ENCODE measurements around the gene EDC4. TPM values are rescaled to one million over a fixed set of nuclear protein-coding genes. Genes with fewer than 3 reads are reported as not detected.

Gene EDC4
- total RNA-seq, 1 experiment from 2014 or later = 99.9 TPM

- peaks cover 31% of the 10 kb centered on the region for H3K4me1 ChIP-seq (ENCODE audit: insufficient read depth, low read length, poor library complexity, severe bottlenecking)
- ChIA-PET POLR2A (ENCODE audit: low non-redundant PET) (no interaction called here), CTCF (interaction anchor here (0.6 to 2.6 kb wide), 2 partner anchors 45 to 71 kb away, joined by 4 to 7 read pairs; partner anchors contain the start of gene NRN1L)
- peaks cover 15% of the 10 kb centered on the region for H3K36me3 ChIP-seq (ENCODE audit: insufficient read depth, low read length, poor library complexity, severe bottlenecking)
- BruUV-seq (replicated peaks) = no TSS peak
- no peak overlapping the region for H3K27ac ChIP-seq (ENCODE audit: low read depth, low read length, poor library complexity, severe bottlenecking)
- H3K4me3 ChIP-seq (ENCODE audit: low read depth, low read length, poor library complexity, severe bottlenecking) = no peak overlapping the region
- no peaks in the 10 kb centered on the region for H3K27me3 ChIP-seq (replicated peaks; ENCODE audit: insufficient read depth, low read depth, low read length, poor library complexity)
- no peak for DNase-seq (ENCODE audit: low spot score)
- intact Hi-C loops (cut with micrococcal nuclease; ENCODE audit: unreplicated experiment) = no loop called here
- no peaks in the 10 kb centered on the region for H3K9me3 ChIP-seq (ENCODE audit: low read depth, low read length, poor library complexity, severe bottlenecking)
- no peak for TF ChIP-seq CTCF (conservative IDR thresholded peaks at IDR 0.05; ENCODE audit: low read depth, low read length)
- TF ChIP-seq EZH2 (IDR thresholded peaks at IDR 0.05; ENCODE audit: borderline replicate concordance, low read depth, low read length, poor library complexity, severe bottlenecking) = no peak
Measured at GRCh38 chr16:67930191-67930590, 57.3 kb downstream of the EDC4 start.

- Histone ChIP-seq H3K9me3 (ENCODE audit: low read depth, low read length, poor library complexity, severe bottlenecking) (no peaks in the 10 kb centered on the region), H3K36me3 (ENCODE audit: insufficient read depth, low read length, poor library complexity, severe bottlenecking) (peaks cover 15% of the 10 kb centered on the region), H3K4me1 (ENCODE audit: insufficient read depth, low read length, poor library complexity, severe bottlenecking) (peaks cover 25% of the 10 kb centered on the region), H3K4me3 (ENCODE audit: low read depth, low read length, poor library complexity, severe bottlenecking) (no peak overlapping the region), H3K27me3 (replicated peaks; ENCODE audit: insufficient read depth, low read depth, low read length, poor library complexity) (no peaks in the 10 kb centered on the region), H3K27ac (ENCODE audit: low read depth, low read length, poor library complexity, severe bottlenecking) (no peak overlapping the region)
- ChIA-PET CTCF (interaction anchor here (2.6 kb wide), 1 partner anchor 46 kb away, joined by 7 read pairs; the partner anchor contains the start of gene NRN1L), POLR2A (ENCODE audit: low non-redundant PET) (no interaction called here)
- no TSS peak for BruUV-seq (replicated peaks)
- no peak for TF ChIP-seq CTCF (conservative IDR thresholded peaks at IDR 0.05; ENCODE audit: low read depth, low read length)
- TF ChIP-seq EZH2 (IDR thresholded peaks at IDR 0.05; ENCODE audit: borderline replicate concordance, low read depth, low read length, poor library complexity, severe bottlenecking) = no peak
- DNase-seq (ENCODE audit: low spot score) = no peak
- intact Hi-C loops (cut with micrococcal nuclease; ENCODE audit: unreplicated experiment) = no loop called here
Measured at GRCh38 chr16:67930678-67931211, 57.9 kb downstream of the EDC4 start.

Other genes starting within 250 kb of the EDC4 start
- 4.4 and 9.5 TPM in 2 replicates for gene CARMIL2, start 227.9 kb upstream of the EDC4 start, total RNA-seq (2021)
- gene ACD, start 212.8 kb upstream of the EDC4 start, total RNA-seq (2021) = 45.8 and 48.0 TPM in 2 replicates
- gene PARD6A, start 212.1 kb upstream of the EDC4 start, total RNA-seq (2021) = 8.6 and 8.7 TPM in 2 replicates
- gene ENKD1, start 206.3 kb upstream of the EDC4 start, total RNA-seq (2021) = 8.5 and 11.2 TPM in 2 replicates
- not detected in 2 replicates for gene C16orf86, start 206.2 kb upstream of the EDC4 start, total RNA-seq (2021)
- 22.6 and 25.1 TPM in 2 replicates for gene GFOD2, start 153.7 kb upstream of the EDC4 start, total RNA-seq (2021)
- gene RANBP10, start 66.5 kb upstream of the EDC4 start, total RNA-seq (2021) = 27.1 and 28.0 TPM in 2 replicates
- gene TSNAXIP1, start 66.2 kb upstream of the EDC4 start, total RNA-seq (2021) = 1.0 and 1.6 TPM in 2 replicates
- 46.6 and 48.9 TPM in 2 replicates for gene THAP11, start 30.7 kb upstream of the EDC4 start, total RNA-seq (2021)
- gene NUTF2, start 26.1 kb upstream of the EDC4 start, total RNA-seq (2021) = 197 and 217 TPM in 2 replicates
- gene CENPT, start 25.4 kb upstream of the EDC4 start, total RNA-seq (2021) = 52.9 and 62.3 TPM in 2 replicates
- gene NRN1L, start 11.8 kb downstream of the EDC4 start, total RNA-seq (2021) = 0.58 and 0.59 TPM in 2 replicates
- 24.2 and 27.4 TPM in 2 replicates for gene PSKH1, start 20.2 kb downstream of the EDC4 start, total RNA-seq (2021)
- 2.9 and 3.2 TPM in 2 replicates for gene CTRL, start 58.8 kb downstream of the EDC4 start, total RNA-seq (2021)
- 21.6 and 24.8 TPM in 2 replicates for gene PSMB10, start 63.8 kb downstream of the EDC4 start, total RNA-seq (2021)
- 15.5 and 17.6 TPM in 2 replicates for gene LCAT, start 71.1 kb downstream of the EDC4 start, total RNA-seq (2021)
- gene SLC12A4, start 95.6 kb downstream of the EDC4 start, total RNA-seq (2021) = 41.9 and 47.6 TPM in 2 replicates
- gene DPEP3, start 107.4 kb downstream of the EDC4 start, total RNA-seq (2021) = not detected in 2 replicates
- gene DPEP2, start 126.4 kb downstream of the EDC4 start, total RNA-seq (2021) = not detected in 2 replicates
- not detected in 2 replicates for gene DPEP2NB, start 142.9 kb downstream of the EDC4 start, total RNA-seq (2021)
- 14.2 and 16.0 TPM in 2 replicates for gene DDX28, start 150.2 kb downstream of the EDC4 start, total RNA-seq (2021)
- 19.7 and 23.5 TPM in 2 replicates for gene DUS2, start 150.2 kb downstream of the EDC4 start, total RNA-seq (2021)
- gene NFATC3, start 212.3 kb downstream of the EDC4 start, total RNA-seq (2021) = 53.7 and 56.0 TPM in 2 replicates

Data from A673 (cell line).